Brain microvascular endothelial cell (primary cell): ENCODE measurements around the gene SLC44A1.

Experiments
- DNase-seq: peaks from one replicate; pipeline ENCODE4 v3.0.0-alpha.2; 2020
- H3K27ac ChIP-seq: fragments of 250-450 bp; sonication (Bioruptor Pico); 2 replicates; pipeline ENCODE4 v1.5.1; 2020; ENCODE audit warnings: mild to moderate bottlenecking, moderate library complexity
- H3K27me3 ChIP-seq: fragments of 250-450 bp; sonication (Bioruptor Pico); replicated peaks from 2 replicates; pipeline ENCODE4 v1.5.1; 2020; ENCODE audit warnings: mild to moderate bottlenecking
- H3K36me3 ChIP-seq: fragments of 250-450 bp; sonication (Bioruptor Pico); replicated peaks from 2 replicates; pipeline ENCODE4 v1.5.1; 2020; ENCODE audit warnings: mild to moderate bottlenecking
- H3K4me3 ChIP-seq: 2 replicates; pipeline ENCODE4 v1.5.1; 2011; ENCODE audit warnings: low read depth, mild to moderate bottlenecking, control low read depth, low read length, moderate library complexity
- in situ Hi-C: cut with HindIII; loops from 2 replicates; pipeline ENCODE4 v1.10.0; 2017; ENCODE audit warnings: low sequenced_read_pairs, low pct_ligation_motif_present
- TF ChIP-seq, protein P1 (sequence below): IDR thresholded peaks from 2 replicates; pipeline ENCODE4 v1.5.1; 2011; ENCODE audit warnings: low read depth, mild to moderate bottlenecking, moderate library complexity, low read length, control low read depth, inconsistent platforms; ENCODE audit errors: missing control alignments

The SLC44A1 gene

DNA sequence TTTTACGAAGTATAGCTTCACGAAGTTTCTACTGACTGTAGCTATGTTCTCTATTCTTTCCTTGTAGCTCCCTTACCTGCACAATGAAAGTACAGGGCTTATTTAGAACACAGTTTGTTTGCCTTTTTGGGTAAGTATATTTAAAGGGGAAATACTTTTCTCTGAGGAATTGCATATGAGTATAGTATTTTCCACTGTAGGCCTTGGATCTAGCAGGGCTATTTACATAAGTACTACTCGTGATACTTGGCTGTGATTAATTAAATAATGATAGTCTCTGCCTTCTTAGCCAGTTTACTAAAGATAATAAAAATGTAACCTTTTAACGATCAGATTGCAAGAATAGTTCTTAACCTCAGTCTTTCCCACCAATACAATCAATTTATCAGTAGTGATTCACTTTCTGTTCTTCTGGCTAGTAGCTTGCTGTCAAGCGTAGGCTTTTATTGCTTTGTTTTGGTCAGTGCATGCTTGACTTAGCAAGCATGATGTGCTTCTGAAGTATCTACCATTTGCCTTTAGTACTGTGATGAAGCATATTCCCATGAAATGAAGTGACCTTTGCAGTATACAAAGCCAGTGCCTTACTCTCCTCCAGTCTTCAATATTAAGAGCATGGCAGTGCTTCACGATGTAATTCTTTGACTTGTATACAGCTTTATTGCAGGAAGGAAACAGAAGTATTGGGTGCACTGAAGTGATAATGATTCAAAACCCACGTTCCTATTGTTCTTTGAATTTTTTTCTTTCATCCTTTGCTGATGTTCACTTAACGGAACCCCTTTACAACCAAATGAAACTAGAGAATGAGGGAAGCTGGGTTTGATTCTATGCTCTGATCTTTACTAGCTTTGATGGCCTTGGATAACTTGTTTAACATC lies 64.2 kb downstream of the SLC44A1 start:
- H3K27me3 ChIP-seq, result no peaks in the 10 kb centered on the region

DNA sequence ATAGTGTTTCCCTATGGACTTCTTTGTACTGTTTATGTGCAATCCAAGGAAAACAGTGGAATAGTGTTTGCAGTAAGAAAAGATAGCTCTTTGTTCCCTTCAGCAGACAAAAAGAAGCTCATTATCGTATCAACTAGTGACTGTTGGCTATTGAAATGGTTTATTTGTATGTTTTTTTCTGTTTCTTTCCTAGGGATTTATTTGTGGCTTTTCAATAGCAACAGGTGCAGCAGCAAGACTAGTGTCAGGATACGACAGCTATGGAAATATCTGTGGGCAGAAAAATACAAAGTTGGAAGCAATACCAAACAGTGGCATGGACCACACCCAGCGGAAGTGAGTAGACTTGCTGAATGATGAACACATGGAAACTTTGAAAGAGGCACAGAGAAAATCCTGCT lies 65.1 kb downstream of the SLC44A1 start:
- H3K4me3 ChIP-seq, result no peak overlapping the region
- H3K36me3 ChIP-seq, result no peaks in the 10 kb centered on the region
- DNase-seq, result no peak
- in situ Hi-C loops, result no loop called here
- TF ChIP-seq, protein P1, sequence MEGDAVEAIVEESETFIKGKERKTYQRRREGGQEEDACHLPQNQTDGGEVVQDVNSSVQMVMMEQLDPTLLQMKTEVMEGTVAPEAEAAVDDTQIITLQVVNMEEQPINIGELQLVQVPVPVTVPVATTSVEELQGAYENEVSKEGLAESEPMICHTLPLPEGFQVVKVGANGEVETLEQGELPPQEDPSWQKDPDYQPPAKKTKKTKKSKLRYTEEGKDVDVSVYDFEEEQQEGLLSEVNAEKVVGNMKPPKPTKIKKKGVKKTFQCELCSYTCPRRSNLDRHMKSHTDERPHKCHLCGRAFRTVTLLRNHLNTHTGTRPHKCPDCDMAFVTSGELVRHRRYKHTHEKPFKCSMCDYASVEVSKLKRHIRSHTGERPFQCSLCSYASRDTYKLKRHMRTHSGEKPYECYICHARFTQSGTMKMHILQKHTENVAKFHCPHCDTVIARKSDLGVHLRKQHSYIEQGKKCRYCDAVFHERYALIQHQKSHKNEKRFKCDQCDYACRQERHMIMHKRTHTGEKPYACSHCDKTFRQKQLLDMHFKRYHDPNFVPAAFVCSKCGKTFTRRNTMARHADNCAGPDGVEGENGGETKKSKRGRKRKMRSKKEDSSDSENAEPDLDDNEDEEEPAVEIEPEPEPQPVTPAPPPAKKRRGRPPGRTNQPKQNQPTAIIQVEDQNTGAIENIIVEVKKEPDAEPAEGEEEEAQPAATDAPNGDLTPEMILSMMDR, result no peak
- H3K27ac ChIP-seq, result no peak overlapping the region
- no peaks in the 10 kb centered on the region for H3K27me3 ChIP-seq

More for the DNA sequence above, 64.2 kb downstream of the SLC44A1 start:
- no peak for DNase-seq
- TF ChIP-seq, protein P1, result no peak
- Histone ChIP-seq H3K36me3 (no peaks in the 10 kb centered on the region), H3K4me3 (no peak overlapping the region), H3K27ac (no peak overlapping the region)
- in situ Hi-C loops, result no loop called here

DNA sequence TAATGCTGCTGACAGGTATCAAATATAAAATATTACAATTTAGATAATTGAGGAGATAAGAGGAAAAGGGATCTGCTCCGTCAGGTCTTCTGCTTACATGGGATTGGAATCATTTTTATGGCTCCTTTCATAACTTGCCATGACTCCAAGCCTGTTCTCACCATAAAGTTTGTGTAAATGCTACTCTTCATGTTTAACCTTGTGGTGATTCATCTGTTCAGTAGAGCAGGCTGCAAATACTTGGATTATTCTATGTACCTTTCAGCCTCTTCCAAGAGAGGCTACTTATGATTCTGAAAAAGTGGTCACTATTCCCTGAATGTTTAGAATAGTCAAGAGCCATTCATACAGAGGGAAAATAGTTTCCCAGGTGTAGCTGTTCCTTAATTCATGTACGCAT lies 66.9 kb downstream of the SLC44A1 start:
- Histone ChIP-seq H3K4me3 (no peak overlapping the region), H3K27ac (no peak overlapping the region), H3K36me3 (no peaks in the 10 kb centered on the region), H3K27me3 (no peaks in the 10 kb centered on the region)
- no peak for DNase-seq
- in situ Hi-C loops, result no loop called here
- TF ChIP-seq, protein P1, result no peak

DNA sequence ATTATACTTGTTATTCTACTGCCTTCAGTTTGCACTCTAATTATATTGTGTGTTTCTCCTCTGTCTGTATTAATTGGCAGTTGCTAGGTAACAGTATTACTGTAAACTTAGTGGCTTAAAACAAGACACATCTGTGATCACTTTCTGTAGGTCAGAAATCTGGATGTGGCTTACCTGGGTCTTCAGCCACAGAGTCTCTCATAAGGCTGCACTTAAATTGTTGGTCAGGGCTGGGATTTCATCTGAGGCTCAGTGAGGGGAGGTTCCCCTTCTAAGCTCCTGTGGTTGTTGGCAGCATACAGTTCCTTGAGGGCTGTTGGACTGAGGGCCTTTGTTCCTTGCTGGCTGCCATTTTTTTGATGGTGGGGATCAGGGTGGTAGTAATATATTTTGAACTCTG lies 68.8 kb downstream of the SLC44A1 start:
- Histone ChIP-seq H3K27me3 (no peaks in the 10 kb centered on the region), H3K4me3 (no peak overlapping the region), H3K36me3 (no peaks in the 10 kb centered on the region), H3K27ac (no peak overlapping the region)
- in situ Hi-C loops, result no loop called here
- TF ChIP-seq, protein P1, result no peak
- no peak for DNase-seq

DNA sequence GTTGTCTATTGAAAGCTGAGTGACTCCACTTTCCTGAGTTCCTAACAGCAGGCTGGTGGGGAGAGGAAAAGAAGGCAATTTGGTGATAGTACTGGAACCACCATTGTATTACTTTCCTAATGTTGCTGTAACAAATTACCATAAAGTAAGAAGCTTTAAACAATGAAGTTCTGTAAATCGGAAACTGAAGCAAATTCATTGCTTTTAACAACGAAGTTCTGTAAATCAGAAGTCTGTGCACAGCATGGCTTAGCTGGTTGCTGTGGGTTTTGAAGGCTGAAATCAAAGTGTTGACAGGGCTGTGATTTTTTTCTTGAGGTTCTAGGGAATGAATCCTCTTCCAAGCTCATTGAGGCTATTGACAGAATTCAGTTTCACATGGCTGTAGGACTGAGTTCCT lies 72.3 kb downstream of the SLC44A1 start:
- Histone ChIP-seq H3K27ac (no peak overlapping the region), H3K4me3 (no peak overlapping the region), H3K36me3 (no peaks in the 10 kb centered on the region), H3K27me3 (no peaks in the 10 kb centered on the region)
- TF ChIP-seq, protein P1, result no peak
- in situ Hi-C loops, result no loop called here
- no peak for DNase-seq
